SK-N-SH treated with all-trans-retinoic acid at 6 μM for 48 hours (cell line): ENCODE results near the gene RAB11FIP4.

Source experiments
- ATAC-seq: fragments of 200-7000 bp; cut with Tn5 transposase; 3 replicates; pipeline ENCODE4 v1.9.1; 2020; ENCODE audit warnings: mild to moderate bottlenecking, moderate library complexity
- ARNTL ChIP-seq: fragments of 450-650 bp; formaldehyde crosslinking; IDR thresholded peaks from 2 replicates; pipeline ENCODE4 v1.5.0; 2020; ENCODE audit warnings: low read depth, mild to moderate bottlenecking, moderate library complexity, borderline replicate concordance
- BACH2 ChIP-seq: fragments of 250-450 bp; sonication (Bioruptor Pico); IDR thresholded peaks from 2 replicates; pipeline ENCODE4 v1.9.0; 2021; ENCODE audit warnings: mild to moderate bottlenecking, borderline replicate concordance
- CREB5 ChIP-seq: fragments of 250-450 bp; sonication (Bioruptor Pico); IDR thresholded peaks from 2 replicates; pipeline ENCODE4 v1.5.1; 2020; ENCODE audit warnings: low read depth, mild to moderate bottlenecking, moderate library complexity
- CSDC2 ChIP-seq: fragments of 250-450 bp; sonication (Bioruptor Pico); IDR thresholded peaks from 2 replicates; pipeline ENCODE4 v1.5.0; 2020; ENCODE audit warnings: mild to moderate bottlenecking, moderate library complexity
- ESRRG ChIP-seq: fragments of 250-450 bp; sonication (Bioruptor Pico); IDR thresholded peaks from 2 replicates; pipeline ENCODE4 v1.6.1; 2021; ENCODE audit warnings: mild to moderate bottlenecking
- GLIS3 ChIP-seq: fragments of 250-450 bp; sonication (Bioruptor Pico); IDR thresholded peaks from 2 replicates; pipeline ENCODE4 v1.5.0; 2020; ENCODE audit warnings: mild to moderate bottlenecking, moderate library complexity
- ISL1 ChIP-seq: fragments of 250-450 bp; sonication (Bioruptor Pico); IDR thresholded peaks from 2 replicates; pipeline ENCODE4 v2.1.2; 2022; ENCODE audit warnings: mild to moderate bottlenecking, moderate library complexity
- OSR1 ChIP-seq: fragments of 250-450 bp; sonication (Bioruptor Pico); IDR thresholded peaks from 2 replicates; pipeline ENCODE4 v1.8.0; 2022; ENCODE audit warnings: moderate library complexity, mild to moderate bottlenecking, inconsistent platforms
- RARB ChIP-seq: fragments of 250-450 bp; sonication (Bioruptor Pico); IDR thresholded peaks from 2 replicates; pipeline ENCODE4 v1.8.0; 2021; ENCODE audit warnings: mild to moderate bottlenecking, moderate library complexity
- SNAI2 ChIP-seq: fragments of 250-450 bp; sonication (Bioruptor Pico); IDR thresholded peaks from 2 replicates; pipeline ENCODE4 v1.5.0; 2020; ENCODE audit warnings: mild to moderate bottlenecking, moderate library complexity
- TCF4 ChIP-seq: fragments of 250-450 bp; sonication (Bioruptor Pico); IDR thresholded peaks from 2 replicates; pipeline ENCODE4 v1.8.0; 2021; ENCODE audit warnings: mild to moderate bottlenecking, moderate library complexity, borderline replicate concordance
- ZC3H10 ChIP-seq: fragments of 250-450 bp; sonication (Bioruptor Pico); IDR thresholded peaks from 2 replicates; pipeline ENCODE4 v1.5.1; 2021; ENCODE audit warnings: mild to moderate bottlenecking, moderate library complexity
- ZFP3 ChIP-seq: fragments of 250-450 bp; sonication (Bioruptor Pico); IDR thresholded peaks from 2 replicates; pipeline ENCODE4 v1.5.0; 2020; ENCODE audit warnings: mild to moderate bottlenecking, moderate library complexity
- ZFP30 ChIP-seq: fragments of 450-650 bp; formaldehyde crosslinking; IDR thresholded peaks from 2 replicates; pipeline ENCODE4 v1.5.0; 2022; ENCODE audit warnings: mild to moderate bottlenecking, moderate library complexity
- ZNF565 ChIP-seq: fragments of 450-650 bp; formaldehyde crosslinking; conservative IDR thresholded peaks from 2 replicates; pipeline ENCODE4 v1.5.0; 2020; ENCODE audit warnings: low read depth, mild to moderate bottlenecking, moderate library complexity
- ZNF70 ChIP-seq: fragments of 450-650 bp; formaldehyde crosslinking; IDR thresholded peaks from 2 replicates; pipeline ENCODE4 v1.5.0; 2020; ENCODE audit warnings: mild to moderate bottlenecking, moderate library complexity
- ZNF8 ChIP-seq: fragments of 450-650 bp; formaldehyde crosslinking; IDR thresholded peaks from 2 replicates; pipeline ENCODE4 v1.5.0; 2020; ENCODE audit warnings: mild to moderate bottlenecking, moderate library complexity
- TF ChIP-seq, protein P1 (sequence below): fragments of 250-450 bp; sonication (Bioruptor Pico); IDR thresholded peaks from 2 replicates; pipeline ENCODE4 v1.8.0; 2020; ENCODE audit warnings: mild to moderate bottlenecking, moderate library complexity, borderline replicate concordance
- TF ChIP-seq, protein P2 (sequence below): fragments of 250-450 bp; sonication (Bioruptor Pico); IDR thresholded peaks from 2 replicates; pipeline ENCODE4 v1.5.0; 2020; ENCODE audit warnings: mild to moderate bottlenecking, moderate library complexity
- TF ChIP-seq, protein P3 (sequence below): fragments of 250-450 bp; sonication (Bioruptor Pico); IDR thresholded peaks from 2 replicates; pipeline ENCODE4 v1.8.0; 2021; ENCODE audit warnings: low read depth, mild to moderate bottlenecking, moderate library complexity, borderline replicate concordance
- TF ChIP-seq, protein P4 (sequence below): fragments of 250-450 bp; sonication (Bioruptor Pico); IDR thresholded peaks from 2 replicates; pipeline ENCODE4 v1.5.1; 2021; ENCODE audit warnings: mild to moderate bottlenecking, moderate library complexity

RAB11FIP4 gene

GRCh38 chr17:31481783-31482081, 90.3 kb downstream of the RAB11FIP4 start:
- ATAC-seq, result no peak
- TF ChIP-seq ZFP30 (CRISPR knock-in tag) (no peak), RARB (no peak), ZNF565 (CRISPR knock-in tag) (no peak), BACH2 (CRISPR knock-in tag) (no peak), ZFP3 (no peak), ESRRG (CRISPR knock-in tag) (no peak), ZNF8 (CRISPR knock-in tag) (no peak), GLIS3 (CRISPR knock-in tag) (no peak), OSR1 (no peak), ZNF70 (CRISPR knock-in tag) (no peak), ISL1 (no peak)
- TF ChIP-seq, protein P1, sequence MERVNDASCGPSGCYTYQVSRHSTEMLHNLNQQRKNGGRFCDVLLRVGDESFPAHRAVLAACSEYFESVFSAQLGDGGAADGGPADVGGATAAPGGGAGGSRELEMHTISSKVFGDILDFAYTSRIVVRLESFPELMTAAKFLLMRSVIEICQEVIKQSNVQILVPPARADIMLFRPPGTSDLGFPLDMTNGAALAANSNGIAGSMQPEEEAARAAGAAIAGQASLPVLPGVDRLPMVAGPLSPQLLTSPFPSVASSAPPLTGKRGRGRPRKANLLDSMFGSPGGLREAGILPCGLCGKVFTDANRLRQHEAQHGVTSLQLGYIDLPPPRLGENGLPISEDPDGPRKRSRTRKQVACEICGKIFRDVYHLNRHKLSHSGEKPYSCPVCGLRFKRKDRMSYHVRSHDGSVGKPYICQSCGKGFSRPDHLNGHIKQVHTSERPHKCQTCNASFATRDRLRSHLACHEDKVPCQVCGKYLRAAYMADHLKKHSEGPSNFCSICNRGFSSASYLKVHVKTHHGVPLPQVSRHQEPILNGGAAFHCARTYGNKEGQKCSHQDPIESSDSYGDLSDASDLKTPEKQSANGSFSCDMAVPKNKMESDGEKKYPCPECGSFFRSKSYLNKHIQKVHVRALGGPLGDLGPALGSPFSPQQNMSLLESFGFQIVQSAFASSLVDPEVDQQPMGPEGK, result no peak
- TF ChIP-seq, protein P2, sequence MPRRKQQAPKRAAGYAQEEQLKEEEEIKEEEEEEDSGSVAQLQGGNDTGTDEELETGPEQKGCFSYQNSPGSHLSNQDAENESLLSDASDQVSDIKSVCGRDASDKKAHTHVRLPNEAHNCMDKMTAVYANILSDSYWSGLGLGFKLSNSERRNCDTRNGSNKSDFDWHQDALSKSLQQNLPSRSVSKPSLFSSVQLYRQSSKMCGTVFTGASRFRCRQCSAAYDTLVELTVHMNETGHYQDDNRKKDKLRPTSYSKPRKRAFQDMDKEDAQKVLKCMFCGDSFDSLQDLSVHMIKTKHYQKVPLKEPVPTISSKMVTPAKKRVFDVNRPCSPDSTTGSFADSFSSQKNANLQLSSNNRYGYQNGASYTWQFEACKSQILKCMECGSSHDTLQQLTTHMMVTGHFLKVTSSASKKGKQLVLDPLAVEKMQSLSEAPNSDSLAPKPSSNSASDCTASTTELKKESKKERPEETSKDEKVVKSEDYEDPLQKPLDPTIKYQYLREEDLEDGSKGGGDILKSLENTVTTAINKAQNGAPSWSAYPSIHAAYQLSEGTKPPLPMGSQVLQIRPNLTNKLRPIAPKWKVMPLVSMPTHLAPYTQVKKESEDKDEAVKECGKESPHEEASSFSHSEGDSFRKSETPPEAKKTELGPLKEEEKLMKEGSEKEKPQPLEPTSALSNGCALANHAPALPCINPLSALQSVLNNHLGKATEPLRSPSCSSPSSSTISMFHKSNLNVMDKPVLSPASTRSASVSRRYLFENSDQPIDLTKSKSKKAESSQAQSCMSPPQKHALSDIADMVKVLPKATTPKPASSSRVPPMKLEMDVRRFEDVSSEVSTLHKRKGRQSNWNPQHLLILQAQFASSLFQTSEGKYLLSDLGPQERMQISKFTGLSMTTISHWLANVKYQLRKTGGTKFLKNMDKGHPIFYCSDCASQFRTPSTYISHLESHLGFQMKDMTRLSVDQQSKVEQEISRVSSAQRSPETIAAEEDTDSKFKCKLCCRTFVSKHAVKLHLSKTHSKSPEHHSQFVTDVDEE (CRISPR knock-in tag), result no peak
- TF ChIP-seq, all 23 proteins: peak for 0

- TF ChIP-seq ZNF70 (CRISPR knock-in tag) (no peak), CSDC2 (CRISPR knock-in tag) (no peak), RARB (no peak), ZNF565 (CRISPR knock-in tag) (no peak), BACH2 (CRISPR knock-in tag) (no peak), ARNTL (CRISPR knock-in tag) (no peak), ISL1 (no peak), ZNF8 (CRISPR knock-in tag) (no peak)
- TF ChIP-seq, protein P1, result no peak
- TF ChIP-seq, protein P3, sequence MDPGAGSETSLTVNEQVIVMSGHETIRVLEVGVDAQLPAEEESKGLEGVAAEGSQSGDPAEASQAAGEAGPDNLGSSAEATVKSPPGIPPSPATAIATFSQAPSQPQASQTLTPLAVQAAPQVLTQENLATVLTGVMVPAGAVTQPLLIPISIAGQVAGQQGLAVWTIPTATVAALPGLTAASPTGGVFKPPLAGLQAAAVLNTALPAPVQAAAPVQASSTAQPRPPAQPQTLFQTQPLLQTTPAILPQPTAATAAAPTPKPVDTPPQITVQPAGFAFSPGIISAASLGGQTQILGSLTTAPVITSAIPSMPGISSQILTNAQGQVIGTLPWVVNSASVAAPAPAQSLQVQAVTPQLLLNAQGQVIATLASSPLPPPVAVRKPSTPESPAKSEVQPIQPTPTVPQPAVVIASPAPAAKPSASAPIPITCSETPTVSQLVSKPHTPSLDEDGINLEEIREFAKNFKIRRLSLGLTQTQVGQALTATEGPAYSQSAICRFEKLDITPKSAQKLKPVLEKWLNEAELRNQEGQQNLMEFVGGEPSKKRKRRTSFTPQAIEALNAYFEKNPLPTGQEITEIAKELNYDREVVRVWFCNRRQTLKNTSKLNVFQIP (CRISPR knock-in tag), result no peak
- TF ChIP-seq, all 23 proteins: peak for 0
- ATAC-seq, result no peak
These were observed 93.3 kb downstream of the RAB11FIP4 start for GRCh38 chr17:31484821-31485220.

DNA sequence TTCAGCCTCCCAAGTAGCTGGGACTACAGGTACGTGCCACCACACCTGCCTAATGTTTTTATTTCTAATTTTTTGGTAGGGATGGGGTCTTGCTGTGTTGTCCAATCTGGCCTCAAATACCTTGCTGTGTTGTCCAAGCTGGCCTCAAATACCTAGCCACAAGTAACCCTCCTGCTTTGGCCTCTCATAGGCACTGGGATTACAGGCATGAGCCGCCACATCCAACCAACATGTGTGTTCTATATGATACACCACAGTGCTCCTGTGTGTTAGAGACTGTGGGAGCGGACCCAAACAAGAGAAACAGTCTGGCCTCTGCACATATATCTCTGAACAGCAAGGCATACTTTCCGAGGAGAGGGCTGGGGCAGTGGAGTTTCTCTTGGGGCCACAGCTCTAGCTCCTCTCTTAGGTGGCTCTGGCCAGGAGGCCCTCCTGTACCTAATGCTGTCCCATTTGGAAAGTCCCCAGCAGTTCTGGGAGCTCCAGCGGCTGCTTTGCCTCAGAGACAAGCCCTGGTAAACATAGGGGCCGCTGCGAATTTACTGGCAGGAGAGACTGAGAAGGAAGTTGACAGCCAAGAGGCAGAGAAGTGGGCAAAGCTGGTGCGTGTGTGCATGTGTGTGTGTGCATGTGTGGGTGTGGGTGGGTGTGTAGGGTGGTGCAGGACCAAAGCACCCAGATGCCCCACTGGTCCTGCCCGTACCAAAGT, 95.0 kb downstream of the RAB11FIP4 start:
- ATAC-seq, result no peak
- TF ChIP-seq, protein P2 (CRISPR knock-in tag), result no peak
- TF ChIP-seq ZNF70 (CRISPR knock-in tag) (no peak), ARNTL (CRISPR knock-in tag) (no peak), ZC3H10 (CRISPR knock-in tag) (no peak), ZFP3 (no peak), ZNF565 (CRISPR knock-in tag) (no peak), CREB5 (no peak), SNAI2 (CRISPR knock-in tag) (no peak), TCF4 (CRISPR knock-in tag) (no peak), RARB (no peak)
- TF ChIP-seq, protein P4, sequence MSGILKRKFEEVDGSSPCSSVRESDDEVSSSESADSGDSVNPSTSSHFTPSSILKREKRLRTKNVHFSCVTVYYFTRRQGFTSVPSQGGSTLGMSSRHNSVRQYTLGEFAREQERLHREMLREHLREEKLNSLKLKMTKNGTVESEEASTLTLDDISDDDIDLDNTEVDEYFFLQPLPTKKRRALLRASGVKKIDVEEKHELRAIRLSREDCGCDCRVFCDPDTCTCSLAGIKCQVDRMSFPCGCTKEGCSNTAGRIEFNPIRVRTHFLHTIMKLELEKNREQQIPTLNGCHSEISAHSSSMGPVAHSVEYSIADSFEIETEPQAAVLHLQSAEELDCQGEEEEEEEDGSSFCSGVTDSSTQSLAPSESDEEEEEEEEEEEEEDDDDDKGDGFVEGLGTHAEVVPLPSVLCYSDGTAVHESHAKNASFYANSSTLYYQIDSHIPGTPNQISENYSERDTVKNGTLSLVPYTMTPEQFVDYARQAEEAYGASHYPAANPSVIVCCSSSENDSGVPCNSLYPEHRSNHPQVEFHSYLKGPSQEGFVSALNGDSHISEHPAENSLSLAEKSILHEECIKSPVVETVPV (CRISPR knock-in tag), result no peak
- TF ChIP-seq, protein P3 (CRISPR knock-in tag), result no peak
